Adrenal gland (tissue), 12 donors: ENCODE measurements around the gene THAP8. TPM values are rescaled to one million over a fixed set of nuclear protein-coding genes. Genes with fewer than 3 reads are reported as not detected.

Experiments used
- DNase-seq, 7 donors: peaks; one replicate each; pipeline ENCODE4 v3.0.0-alpha.2; 2019 to 2020
- H3K27ac ChIP-seq, 5 donors: fragments of 200-600 bp; sonication (generic) in 4 of 5; 1 replicate in 3 of 5; 2 replicates in 2 of 5; pipeline versions ENCODE4 v1.5.1 to v1.8.0; 2016 to 2020; ENCODE audit warnings: mild to moderate bottlenecking in 1 of 5
- H3K27me3 ChIP-seq: fragments of 200-600 bp; 2 replicates; pipeline ENCODE4 v1.8.0; 2021
- H3K36me3 ChIP-seq, 2 donors: fragments of 200-600 bp; replicated peaks in 1 of 2; 1 replicate in 1 of 2; 2 replicates in 1 of 2; pipeline versions ENCODE4 v1.5.1 to v1.8.0; 2018 to 2022
- H3K4me1 ChIP-seq, 2 donors: fragments of 200-600 bp; replicated peaks in 1 of 2; 1 replicate in 1 of 2; 2 replicates in 1 of 2; pipeline versions ENCODE4 v1.5.1 to v1.8.0; 2018 to 2021
- H3K4me3 ChIP-seq, 4 donors: fragments of 200-600 bp; sonication (generic) in 3 of 4; one replicate each; pipeline ENCODE4 v1.5.1; 2016 to 2018
- H3K9me3 ChIP-seq, 3 donors: fragments of 200-600 bp; sonication (generic) in 1 of 3; replicated peaks in 1 of 3; 1 replicate in 2 of 3; 2 replicates in 1 of 3; pipeline versions ENCODE4 v1.5.1 to v1.8.0; 2016 to 2021
- CTCF ChIP-seq, 6 experiments: fragments of 450-650 bp in 4 of 6; fragments of 200-600 bp in 2 of 6; sonication (generic) in 1 of 6; IDR thresholded peaks; 1 replicate in 5 of 6; 2 replicates in 1 of 6; pipeline versions ENCODE4 v1.5.1 to v1.8.0; 2016 to 2021; ENCODE audit warnings: antibody characterized with exemption in 6 of 6, mild to moderate bottlenecking in 2 of 6, moderate library complexity in 1 of 6
- POLR2A ChIP-seq, 2 donors: fragments of 450-650 bp; IDR thresholded peaks; one replicate each; pipeline ENCODE4 v1.6.1; 2017; ENCODE audit warnings: antibody characterized with exemption in 2 of 2, mild to moderate bottlenecking in 2 of 2, moderate library complexity in 1 of 2
- WGBS, 4 donors: extraction: QIAGEN DNeasy Blood & Tissue Kit in 2 of 4; methylation state at CpG; one replicate each; pipeline versions ENCODE4 v1.1.5 to v1.1.7; 2013 to 2017; 5-methylcytosine and 5-hydroxymethylcytosine counted together
- intact Hi-C, 2 donors: fragments of 100-400 bp; cut with DNase I; formaldehyde crosslinking; loops; one replicate each; pipeline versions ENCODE4 v1.14.1 to v1.15.0; 2022 to 2023
- polyA plus RNA-seq, 3 donors: library from polyadenylated mRNA; stranded (reverse); fragments of 200-250 nt in 2 of 3; fragments of 350-450 nt in 1 of 3; fragmentation: Illumina TruSeq in 1 of 3; extraction: RNeasy Lipid Tissue Mini Kit (QIAGEN cat#74804) in 1 of 3; gene quantifications; one replicate each; pipeline ENCODE4 v1.2.3, GENCODE V29; 2013 to 2014
- total RNA-seq, 9 donors: library from RNA; depleted of rRNA in 4 of 9; stranded (reverse); fragments of >200 nt in 4 of 9; fragments of 120-200 nt in 1 of 9; fragmentation: NEBNext Ultra II Directional in 1 of 9; extraction: Animal tissue kit (Norgen Biotek cat#: 25700) in 1 of 9; gene quantifications; one replicate each; pipeline versions ENCODE4 v1.1.0 to v1.2.4, GENCODE V29; 2013 to 2023
- donor health status: healthy with polysubstance abuse.
- donor health status: Bipolar disorder and iron deficiency.
- donor health status: DM: yes; HTN: yes; CAD: no.
- donor health status: DM: no; HTN: no; CAD: no.
- donor health status: DM: no; HTN: no; CAD: no.
- donor health status: DM: yes; HTN: yes; CAD: no.

The THAP8 gene
- total and polyA plus RNA-seq, 12 donors, result 3.2 to 15.9 (median 5.9) TPM

GRCh38 chr19:36026091-36026876 lies 27.8 kb downstream of the THAP8 start:
- intact Hi-C loops, result no loop called here
- Histone ChIP-seq H3K27ac (no peak overlapping the region), H3K4me1 (no peaks in the 10 kb centered on the region), H3K9me3 (no peaks in the 10 kb centered on the region), H3K4me3 (no peak overlapping the region), H3K36me3 (no peaks in the 10 kb centered on the region), H3K27me3 (no peaks in the 10 kb centered on the region)
- DNase-seq, result no peak
- TF ChIP-seq CTCF (IDR thresholded peaks at IDR 0.05), result no peak
- no peak for TF ChIP-seq POLR2A (IDR thresholded peaks at IDR 0.05)
- 92 to 95% (median 94%) methylated on average over 21 to 49 of the region's 49 CpGs for WGBS, 4 donors

- no peak for DNase-seq
- Histone ChIP-seq H3K27ac (no peak overlapping the region), H3K36me3 (no peaks in the 10 kb centered on the region), H3K27me3 (no peaks in the 10 kb centered on the region), H3K9me3 (no peaks in the 10 kb centered on the region), H3K4me1 (no peaks in the 10 kb centered on the region), H3K4me3 (no peak overlapping the region)
- WGBS, 4 donors, result 67 to 89% (median 83%) methylated on average over 1 of the region's 1 CpG
- TF ChIP-seq CTCF (IDR thresholded peaks at IDR 0.05) (no peak), POLR2A (IDR thresholded peaks at IDR 0.05) (no peak)
- intact Hi-C loops, result no loop called here
Measured at GRCh38 chr19:36025541-36025940, 28.5 kb downstream of the THAP8 start.

- H3K4me1 ChIP-seq, result no peaks in the 10 kb centered on the region
- 89 to 97% (median 95%) methylated on average over 5 of the region's 5 CpGs for WGBS, 4 donors
- H3K27ac ChIP-seq, result no peak overlapping the region
- no peak overlapping the region for H3K4me3 ChIP-seq
- no peaks in the 10 kb centered on the region for H3K36me3 ChIP-seq
- DNase-seq, result no peak
- H3K27me3 ChIP-seq, result no peaks in the 10 kb centered on the region
- TF ChIP-seq CTCF (IDR thresholded peaks at IDR 0.05) (no peak), POLR2A (IDR thresholded peaks at IDR 0.05) (no peak)
- intact Hi-C loops, result no loop called here
- H3K9me3 ChIP-seq, result no peaks in the 10 kb centered on the region
Measured at GRCh38 chr19:36023432-36023831, 30.7 kb downstream of the THAP8 start.

- peaks cover 0 to 3% of the 10 kb centered on the region in 2 donors for H3K36me3 ChIP-seq
- TF ChIP-seq CTCF (IDR thresholded peaks at IDR 0.05) (no peak), POLR2A (IDR thresholded peaks at IDR 0.05) (no peak)
- intact Hi-C loops, result no loop called here
- DNase-seq, result no peak
- WGBS, 4 donors, result 91 to 96% (median 92%) methylated on average over 12 to 22 of the region's 22 CpGs
- H3K27ac ChIP-seq, result no peak overlapping the region
- H3K9me3 ChIP-seq, result no peaks in the 10 kb centered on the region
- H3K4me1 ChIP-seq, result peaks cover 5 to 6% of the 10 kb centered on the region in 2 donors
- H3K27me3 ChIP-seq, result no peaks in the 10 kb centered on the region
- no peak overlapping the region for H3K4me3 ChIP-seq
Measured at GRCh38 chr19:36019061-36019670, 34.9 kb downstream of the THAP8 start.
